ENCODE results near the gene RIT2.

DNA sequence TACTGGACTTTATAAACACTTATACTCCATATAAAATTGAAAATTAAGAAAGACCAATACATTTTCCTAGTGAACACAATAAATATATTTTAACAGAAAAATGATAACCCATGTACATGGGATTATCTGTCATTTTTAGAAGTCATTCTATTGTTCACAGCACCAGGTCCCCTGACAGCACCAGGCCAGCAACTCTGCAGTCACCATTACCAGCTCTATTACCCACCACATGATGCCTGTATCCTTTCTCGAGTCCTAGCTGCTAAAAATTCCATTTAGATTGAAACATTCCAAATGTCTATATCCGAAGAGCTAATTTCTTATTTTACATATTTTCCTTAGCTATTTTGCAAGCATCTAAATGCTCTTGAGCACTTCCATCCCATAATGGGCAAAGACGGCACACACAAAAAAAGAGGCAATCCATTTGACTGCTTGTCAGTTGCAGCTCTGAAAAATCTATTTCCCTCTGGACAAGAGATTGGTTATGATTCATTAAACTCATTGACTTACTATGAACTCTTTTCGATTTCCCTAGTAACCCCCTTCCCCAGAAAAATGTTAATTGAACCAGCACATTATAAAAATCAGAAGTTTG is 336.9 kb downstream of the RIT2 start:
- TF ChIP-seq, protein P1, sequence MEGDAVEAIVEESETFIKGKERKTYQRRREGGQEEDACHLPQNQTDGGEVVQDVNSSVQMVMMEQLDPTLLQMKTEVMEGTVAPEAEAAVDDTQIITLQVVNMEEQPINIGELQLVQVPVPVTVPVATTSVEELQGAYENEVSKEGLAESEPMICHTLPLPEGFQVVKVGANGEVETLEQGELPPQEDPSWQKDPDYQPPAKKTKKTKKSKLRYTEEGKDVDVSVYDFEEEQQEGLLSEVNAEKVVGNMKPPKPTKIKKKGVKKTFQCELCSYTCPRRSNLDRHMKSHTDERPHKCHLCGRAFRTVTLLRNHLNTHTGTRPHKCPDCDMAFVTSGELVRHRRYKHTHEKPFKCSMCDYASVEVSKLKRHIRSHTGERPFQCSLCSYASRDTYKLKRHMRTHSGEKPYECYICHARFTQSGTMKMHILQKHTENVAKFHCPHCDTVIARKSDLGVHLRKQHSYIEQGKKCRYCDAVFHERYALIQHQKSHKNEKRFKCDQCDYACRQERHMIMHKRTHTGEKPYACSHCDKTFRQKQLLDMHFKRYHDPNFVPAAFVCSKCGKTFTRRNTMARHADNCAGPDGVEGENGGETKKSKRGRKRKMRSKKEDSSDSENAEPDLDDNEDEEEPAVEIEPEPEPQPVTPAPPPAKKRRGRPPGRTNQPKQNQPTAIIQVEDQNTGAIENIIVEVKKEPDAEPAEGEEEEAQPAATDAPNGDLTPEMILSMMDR (IDR thresholded peaks at IDR 0.05) = no peak
- TF ChIP-seq POLR2A (IDR thresholded peaks at IDR 0.05) = no peak
- TF ChIP-seq EP300 (IDR thresholded peaks at IDR 0.05) = no peak

Measured in tibial nerve (tissue), 4 donors.